H9 (cell line): ENCODE measurements around the gene SSB. TPM values are rescaled to one million over a fixed set of nuclear protein-coding genes. Genes with fewer than 3 reads are reported as not detected.

Source experiments
- DNase-seq: peaks from one replicate; pipeline ENCODE4 v3.0.0-alpha.2; 2017
- H2AFZ ChIP-seq: one replicate; pipeline ENCODE4 v1.6.1; 2013; ENCODE audit warnings: mild to moderate bottlenecking, low read length, control low read depth, moderate library complexity
- H2AK5ac ChIP-seq: 2 replicates; pipeline ENCODE4 v1.6.1; 2013; ENCODE audit warnings: low read length, control low read depth, mixed read lengths; ENCODE audit not compliant: insufficient read length
- H2BK120ac ChIP-seq: one replicate; pipeline ENCODE4 v1.6.1; 2013; ENCODE audit warnings: low read depth, mild to moderate bottlenecking, low read length, control low read depth, inconsistent platforms; ENCODE audit not compliant: poor library complexity, severe bottlenecking
- H2BK12ac ChIP-seq: 2 replicates; pipeline ENCODE4 v1.6.1; 2013; ENCODE audit warnings: low read length, control low read depth, mixed read lengths, low read depth; ENCODE audit not compliant: insufficient read length
- H2BK15ac ChIP-seq: 2 replicates; pipeline ENCODE4 v1.6.1; 2013; ENCODE audit warnings: low read depth, low read length, control low read depth
- H2BK20ac ChIP-seq: one replicate; pipeline ENCODE4 v1.6.1; 2013; ENCODE audit warnings: low read depth, mild to moderate bottlenecking, low read length, control low read depth, inconsistent platforms; ENCODE audit not compliant: poor library complexity, severe bottlenecking
- H2BK5ac ChIP-seq: 2 replicates; pipeline ENCODE4 v1.6.1; 2013; ENCODE audit warnings: low read length, control low read depth, mixed read lengths; ENCODE audit not compliant: insufficient read length
- H3K14ac ChIP-seq: 2 replicates; pipeline ENCODE4 v1.6.1; 2013; ENCODE audit warnings: low read length, control low read depth; ENCODE audit not compliant: insufficient read depth
- H3K18ac ChIP-seq: 2 replicates; pipeline ENCODE4 v1.6.1; 2013; ENCODE audit warnings: low read depth, mild to moderate bottlenecking, mixed read lengths, low read length, control low read depth; ENCODE audit not compliant: insufficient read length
- H3K23ac ChIP-seq: 2 replicates; pipeline ENCODE4 v1.6.1; 2013; ENCODE audit warnings: low read length, control low read depth, mixed read lengths, low read depth; ENCODE audit not compliant: insufficient read length
- H3K23me2 ChIP-seq: 2 replicates; pipeline ENCODE4 v1.6.1; 2013; ENCODE audit warnings: low read depth, mild to moderate bottlenecking, mixed read lengths, low read length, control low read depth; ENCODE audit not compliant: insufficient read length, poor library complexity, severe bottlenecking
- H3K27ac ChIP-seq: 2 replicates; pipeline ENCODE4 v1.5.1; 2013; ENCODE audit warnings: low read length, control low read depth, mixed read lengths, low read depth; ENCODE audit not compliant: insufficient read length
- H3K27me3 ChIP-seq: 2 replicates; pipeline ENCODE4 v1.6.1; 2013; ENCODE audit warnings: low read length, control low read depth, inconsistent platforms; ENCODE audit not compliant: insufficient read depth
- H3K4ac ChIP-seq: 2 replicates; pipeline ENCODE4 v1.6.1; 2013; ENCODE audit warnings: low read depth, mild to moderate bottlenecking, control low read depth, inconsistent platforms, low read length, moderate library complexity
- H3K4me1 ChIP-seq: 2 replicates; pipeline ENCODE4 v1.6.1; 2013; ENCODE audit warnings: low read length, control low read depth, inconsistent platforms; ENCODE audit not compliant: insufficient read depth
- H3K4me2 ChIP-seq: 2 replicates; pipeline ENCODE4 v1.6.1; 2013; ENCODE audit warnings: low read length, control low read depth, mixed read lengths; ENCODE audit not compliant: insufficient read length, insufficient read depth
- H3K56ac ChIP-seq: 2 replicates; pipeline ENCODE4 v1.6.1; 2013; ENCODE audit warnings: low read depth, mild to moderate bottlenecking, mixed read lengths, low read length, control low read depth; ENCODE audit not compliant: insufficient read length
- H3K79me1 ChIP-seq: 2 replicates; pipeline ENCODE4 v1.6.1; 2013; ENCODE audit warnings: low read depth, mild to moderate bottlenecking, moderate library complexity, low read length, control low read depth, inconsistent platforms; ENCODE audit not compliant: insufficient read depth, poor library complexity, severe bottlenecking
- H3K79me2 ChIP-seq: 2 replicates; pipeline ENCODE4 v1.6.1; 2013; ENCODE audit warnings: low read length, control low read depth, inconsistent platforms; ENCODE audit not compliant: insufficient read depth
- H3K9ac ChIP-seq: 2 replicates; pipeline ENCODE4 v1.6.1; 2013; ENCODE audit warnings: low read length, control low read depth, mixed read lengths; ENCODE audit not compliant: insufficient read length; ENCODE audit errors: extremely low read depth
- H3K9me3 ChIP-seq: one replicate; pipeline ENCODE4 v1.6.1; 2013; ENCODE audit warnings: low read depth, low read length, inconsistent platforms; ENCODE audit not compliant: control insufficient read depth
- H3T11ph ChIP-seq: one replicate; pipeline ENCODE4 v1.6.1; 2013; ENCODE audit warnings: mild to moderate bottlenecking, low read length, control low read depth, inconsistent platforms
- H4K20me1 ChIP-seq: one replicate; pipeline ENCODE4 v1.6.1; 2013; ENCODE audit not compliant: control insufficient read depth, insufficient read length, insufficient read depth
- H4K5ac ChIP-seq: 2 replicates; pipeline ENCODE4 v1.6.1; 2013; ENCODE audit warnings: low read depth, mild to moderate bottlenecking, mixed read lengths, low read length, control low read depth; ENCODE audit not compliant: insufficient read length
- H4K8ac ChIP-seq: replicated peaks from 2 replicates; pipeline ENCODE4 v1.6.1; 2013; ENCODE audit warnings: low read length, control low read depth, mixed read lengths, low read depth; ENCODE audit not compliant: insufficient read length
- H4K91ac ChIP-seq: 2 replicates; pipeline ENCODE4 v1.6.1; 2013; ENCODE audit warnings: low read depth, mild to moderate bottlenecking, moderate library complexity, mixed read lengths, low read length, control low read depth; ENCODE audit not compliant: insufficient read length
- H3K27ac Mint-ChIP-seq, 3 experiments: 2 replicates in 2 of 3; 3 replicates in 1 of 3; pipeline ENCODE4 v1.8.0; 2020 to 2021; ENCODE audit warnings: mixed read lengths in 3 of 3, mild to moderate bottlenecking in 1 of 3, moderate library complexity in 1 of 3
- H3K27me3 Mint-ChIP-seq: 2 replicates; pipeline ENCODE4 v1.8.0; 2021; ENCODE audit warnings: low read depth, mild to moderate bottlenecking, moderate library complexity, mixed read lengths
- H3K36me3 Mint-ChIP-seq, 3 experiments: 2 replicates in 2 of 3; 3 replicates in 1 of 3; pipeline ENCODE4 v1.8.0; 2020 to 2021; ENCODE audit warnings: low read depth in 3 of 3, mixed read lengths in 3 of 3; ENCODE audit not compliant: insufficient read depth in 1 of 3
- H3K4me1 Mint-ChIP-seq, 2 experiments: 2 replicates each; pipeline ENCODE4 v1.8.0; 2020; ENCODE audit warnings: mixed read lengths in 2 of 2
- H3K4me3 Mint-ChIP-seq, 2 experiments: 2 replicates in 1 of 2; 3 replicates in 1 of 2; pipeline ENCODE4 v1.8.0; 2020 to 2021; ENCODE audit warnings: mild to moderate bottlenecking in 2 of 2, mixed read lengths in 2 of 2, moderate library complexity in 1 of 2
- H3K9me3 Mint-ChIP-seq, 2 experiments: 2 replicates in 1 of 2; 3 replicates in 1 of 2; pipeline ENCODE4 v1.8.0; 2020; ENCODE audit warnings: mild to moderate bottlenecking in 2 of 2, mixed read lengths in 2 of 2, moderate library complexity in 1 of 2
- WGBS: extraction: QIAGEN DNeasy Blood & Tissue Kit; methylation state at CpG from one replicate; pipeline ENCODE4 v1.1.7; 2013; ENCODE audit warnings: missing lambda C conversion rate, low lambda C conversion rate, mixed read lengths; ENCODE audit not compliant: insufficient read length; ENCODE audit errors: extremely low coverage; 5-methylcytosine and 5-hydroxymethylcytosine counted together
- total RNA-seq: library from RNA; stranded (reverse); gene quantifications from 2 replicates; pipeline ENCODE4 v1.2.1, GENCODE V29; 2021
- TF ChIP-seq, protein P1 (sequence below): fragments of 200-600 bp; sonication (generic); conservative IDR thresholded peaks from 3 replicates; pipeline ENCODE4 v1.8.0; 2021; ENCODE audit warnings: antibody characterized with exemption, mild to moderate bottlenecking

SSB gene
- total RNA-seq, 1 experiment from 2014 or later: 248 TPM

GRCh38 chr2:169860149-169860548 lies 61.5 kb downstream of the SSB start:
- H4K8ac ChIP-seq: no peak overlapping the region
- peaks cover 9 to 17% (median 12%) of the 10 kb centered on the region in 3 experiments; a peak in 6 of 7 replicates for H3K36me3 Mint-ChIP-seq
- no peak overlapping the region for H2AK5ac ChIP-seq
- H2BK5ac ChIP-seq: no peak overlapping the region
- H3K27ac Mint-ChIP-seq: no peak overlapping the region
- DNase-seq: no peak
- H3K4me1 ChIP-seq: peaks cover 3% of the 10 kb centered on the region; the same call in 1 of the 2 replicates
- H3K23ac ChIP-seq: no peak overlapping the region
- H2BK12ac ChIP-seq: no peak overlapping the region
- no peak overlapping the region for H3K4ac ChIP-seq
- no peaks in the 10 kb centered on the region for H3K27me3 Mint-ChIP-seq
- no peaks in the 10 kb centered on the region for H4K20me1 ChIP-seq
- TF ChIP-seq, protein P1, sequence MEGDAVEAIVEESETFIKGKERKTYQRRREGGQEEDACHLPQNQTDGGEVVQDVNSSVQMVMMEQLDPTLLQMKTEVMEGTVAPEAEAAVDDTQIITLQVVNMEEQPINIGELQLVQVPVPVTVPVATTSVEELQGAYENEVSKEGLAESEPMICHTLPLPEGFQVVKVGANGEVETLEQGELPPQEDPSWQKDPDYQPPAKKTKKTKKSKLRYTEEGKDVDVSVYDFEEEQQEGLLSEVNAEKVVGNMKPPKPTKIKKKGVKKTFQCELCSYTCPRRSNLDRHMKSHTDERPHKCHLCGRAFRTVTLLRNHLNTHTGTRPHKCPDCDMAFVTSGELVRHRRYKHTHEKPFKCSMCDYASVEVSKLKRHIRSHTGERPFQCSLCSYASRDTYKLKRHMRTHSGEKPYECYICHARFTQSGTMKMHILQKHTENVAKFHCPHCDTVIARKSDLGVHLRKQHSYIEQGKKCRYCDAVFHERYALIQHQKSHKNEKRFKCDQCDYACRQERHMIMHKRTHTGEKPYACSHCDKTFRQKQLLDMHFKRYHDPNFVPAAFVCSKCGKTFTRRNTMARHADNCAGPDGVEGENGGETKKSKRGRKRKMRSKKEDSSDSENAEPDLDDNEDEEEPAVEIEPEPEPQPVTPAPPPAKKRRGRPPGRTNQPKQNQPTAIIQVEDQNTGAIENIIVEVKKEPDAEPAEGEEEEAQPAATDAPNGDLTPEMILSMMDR: no peak
- H3K9ac ChIP-seq: no peak overlapping the region
- H3K9me3 ChIP-seq: no peaks in the 10 kb centered on the region
- no peaks in the 10 kb centered on the region for H3K27me3 ChIP-seq
- no peak overlapping the region for H2BK20ac ChIP-seq
- no peak overlapping the region for H4K91ac ChIP-seq
- no peak overlapping the region for H3T11ph ChIP-seq
- H3K18ac ChIP-seq: no peak overlapping the region
- WGBS: no CpG with 5 or more reads among the region's 4 CpGs
- H3K27ac ChIP-seq: no peak overlapping the region
- no peak overlapping the region for H2BK120ac ChIP-seq
- H3K4me3 Mint-ChIP-seq: no peak overlapping the region
- H3K4me2 ChIP-seq: no peak overlapping the region
- peaks cover 17 to 22% of the 10 kb centered on the region in 2 experiments for H3K4me1 Mint-ChIP-seq
- H3K23me2 ChIP-seq: no peaks in the 10 kb centered on the region
- H3K79me1 ChIP-seq: no peaks in the 10 kb centered on the region
- no peaks in the 10 kb centered on the region for H3K79me2 ChIP-seq
- no peak overlapping the region for H3K14ac ChIP-seq
- H2BK15ac ChIP-seq: no peak overlapping the region
- H3K56ac ChIP-seq: no peak overlapping the region
- no peak overlapping the region for H4K5ac ChIP-seq
- H2AFZ ChIP-seq: no peak overlapping the region
- peaks cover 12 to 13% of the 10 kb centered on the region in 2 experiments; a peak in 4 of 5 replicates for H3K9me3 Mint-ChIP-seq

Other genes starting within 250 kb of the SSB start
- gene FASTKD1, start 225.0 kb upstream of the SSB start, total RNA-seq: 46.7 and 47.6 TPM in 2 replicates
- gene PPIG, start 214.5 kb upstream of the SSB start, total RNA-seq: 66.2 and 68.9 TPM in 2 replicates
- 0.33 and 0.94 TPM in 2 replicates for gene CFAP210, start 104.5 kb upstream of the SSB start, total RNA-seq
- gene PHOSPHO2, start 104.4 kb upstream of the SSB start, total RNA-seq: 7.2 and 7.6 TPM in 2 replicates
- 50.2 and 54.6 TPM in 2 replicates for gene KLHL23, start 65.0 kb upstream of the SSB start, total RNA-seq
- gene METTL5, start 26.0 kb downstream of the SSB start, total RNA-seq: 92.0 and 94.7 TPM in 2 replicates
- gene UBR3, start 28.6 kb downstream of the SSB start, total RNA-seq: 21.9 and 23.8 TPM in 2 replicates